Activated gamma-delta T cell treated with anti-CD3 and anti-CD28 coated beads, Interleukin-2, amount 50 U/mL, for 16 hours (primary cell): ENCODE measurements around the gene ANKRD11.
"Not testable (repeated sequence)": the region's sequence is repeated elsewhere in the genome, so short reads cannot be mapped to it uniquely, and the experiment has no call there.

Experiments
- DNase-seq: peaks from one replicate; pipeline ENCODE4 v3.0.0-alpha.2; 2020; ENCODE audit warnings: low read depth

ANKRD11 gene

DNA sequence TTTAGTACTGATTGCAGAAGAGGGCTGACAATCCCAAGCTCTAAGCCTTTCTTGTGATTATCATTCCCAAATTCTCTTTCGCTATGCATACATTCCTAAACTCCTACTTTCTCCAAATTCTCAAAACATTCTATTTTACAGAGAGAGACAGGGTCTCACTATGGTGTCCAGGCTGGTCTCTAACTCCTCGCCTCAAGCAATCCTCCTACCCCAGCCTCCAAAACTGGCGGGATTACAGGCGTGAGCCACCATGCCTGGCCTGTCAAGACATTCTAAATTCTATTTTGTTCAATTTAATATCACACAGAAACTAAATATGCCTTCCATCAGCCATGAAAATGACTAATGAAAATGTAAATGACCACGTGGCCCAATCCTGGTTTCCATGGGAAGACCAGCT lies 39.8 kb downstream of the ANKRD11 start:
- no peak for DNase-seq

DNA sequence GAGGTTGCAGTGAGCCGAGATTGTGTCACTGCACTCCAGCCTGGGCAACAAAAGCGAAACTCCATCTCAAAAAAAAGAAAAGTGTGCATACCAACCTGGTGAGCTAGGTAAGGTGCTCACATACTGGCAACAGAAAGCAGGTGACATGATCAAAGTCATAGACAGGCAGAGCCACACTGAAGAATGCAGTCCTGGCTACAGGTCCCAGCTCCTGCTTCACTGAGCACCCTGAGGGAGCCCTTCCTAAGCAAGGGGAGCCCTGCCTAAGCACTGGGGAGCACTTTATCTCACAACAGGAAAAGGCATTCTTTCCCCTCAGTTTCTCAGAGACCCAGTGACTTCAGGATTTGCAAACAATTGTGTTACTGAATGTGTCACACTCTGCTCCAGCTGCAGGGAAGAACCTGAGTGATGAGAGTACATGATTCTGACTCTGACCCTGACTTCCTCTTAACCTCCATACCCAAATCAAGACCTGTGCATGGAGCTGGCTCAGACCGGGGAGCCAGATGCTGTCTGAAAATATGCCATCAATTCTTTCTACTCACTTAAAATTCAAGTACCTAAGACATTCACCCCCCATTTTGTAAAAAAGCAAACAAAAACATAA lies 40.5 kb downstream of the ANKRD11 start:
- DNase-seq, result no peak

DNA sequence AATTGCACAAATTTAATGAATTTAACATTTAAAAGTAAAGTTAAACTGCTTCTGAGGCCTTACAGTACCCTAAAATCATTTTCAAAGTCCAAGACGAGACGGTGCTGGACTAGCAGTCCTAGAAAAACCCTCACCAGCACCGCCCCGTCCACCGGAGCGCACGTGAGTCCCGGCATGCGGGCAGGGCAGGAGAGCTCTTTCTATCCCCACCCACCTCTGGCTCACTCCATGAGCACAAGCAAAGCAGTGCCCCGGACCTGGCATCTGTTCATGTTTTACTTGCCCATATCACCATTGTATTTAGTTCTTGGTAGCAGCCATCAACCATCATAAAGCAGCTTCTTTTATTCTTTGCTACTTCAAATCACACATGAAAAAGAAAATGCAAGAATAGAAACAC lies 41.7 kb downstream of the ANKRD11 start:
- DNase-seq, result no peak

DNA sequence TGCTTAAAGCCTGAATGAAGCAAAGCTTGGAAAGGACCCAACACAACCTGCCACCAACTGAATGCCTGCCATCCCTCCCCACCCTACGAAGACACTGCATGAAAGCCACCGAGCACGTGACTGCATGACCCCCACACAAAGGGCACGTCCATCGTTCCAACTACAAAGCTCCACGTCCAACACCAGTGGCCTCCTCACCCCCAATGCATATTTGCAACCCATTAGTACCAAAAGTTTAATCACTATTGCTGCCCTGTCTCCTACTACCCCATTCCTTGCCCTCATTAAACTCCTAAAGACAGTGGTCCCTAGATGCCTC lies 43.4 kb downstream of the ANKRD11 start:
- no peak for DNase-seq

DNA sequence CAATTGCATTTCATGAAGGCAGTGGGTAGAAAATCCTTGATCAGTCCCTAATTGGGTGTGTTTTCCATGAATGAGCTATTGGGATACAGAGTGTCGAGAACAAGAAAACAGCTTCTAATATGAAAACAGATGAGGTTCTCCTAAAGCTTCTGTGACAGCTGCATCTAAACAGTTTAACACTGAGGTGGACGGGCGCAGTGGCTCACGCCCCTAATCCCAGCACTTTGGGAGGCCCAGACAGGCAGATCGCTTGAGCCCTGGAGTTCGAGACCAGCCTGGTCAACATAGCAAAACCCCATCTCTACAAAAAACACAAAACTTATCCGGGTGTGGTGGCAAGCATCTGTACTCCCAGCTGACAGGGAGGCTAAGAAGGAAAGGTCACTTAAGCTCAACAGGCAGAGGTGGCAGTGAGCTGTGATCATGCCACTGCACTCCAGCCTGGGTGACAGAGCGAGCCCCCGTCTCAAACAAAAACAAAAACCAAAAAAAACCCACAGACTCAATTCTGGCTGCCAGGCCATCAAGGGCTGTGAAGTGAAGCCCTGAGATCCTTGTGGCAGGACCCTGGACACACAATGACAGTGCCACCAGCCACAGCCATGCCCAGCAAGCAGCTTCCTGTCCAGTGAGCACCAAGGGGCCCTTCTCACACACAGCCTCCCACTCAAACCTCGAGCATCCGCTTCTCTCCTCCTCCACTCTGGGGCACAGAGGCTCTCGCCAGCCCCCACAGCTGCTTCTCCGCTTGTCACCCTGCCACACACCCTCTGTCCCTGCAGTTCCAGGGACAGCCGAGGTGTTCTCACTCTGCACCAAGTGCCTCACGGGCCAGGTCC lies 44.0 kb downstream of the ANKRD11 start:
- no peak for DNase-seq

DNA sequence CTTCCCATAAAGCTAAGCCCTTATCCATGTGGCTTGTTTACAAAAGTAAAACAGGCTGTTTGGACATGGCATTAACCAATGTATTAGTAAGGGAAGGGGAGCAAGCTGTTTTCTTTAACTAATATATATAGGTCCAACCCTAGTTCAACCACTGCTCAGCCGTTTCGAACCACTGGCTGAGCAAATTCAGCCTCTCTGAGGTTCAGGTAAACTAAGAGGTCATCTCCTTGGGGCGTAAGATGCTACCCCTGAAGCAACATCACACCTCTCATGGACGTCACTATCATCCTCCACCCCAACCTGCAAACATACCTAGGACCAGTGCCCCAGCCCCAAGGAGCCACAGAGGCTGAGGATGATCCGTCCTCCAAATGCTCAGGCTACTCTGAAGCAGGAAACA lies 45.2 kb downstream of the ANKRD11 start:
- no peak for DNase-seq

DNA sequence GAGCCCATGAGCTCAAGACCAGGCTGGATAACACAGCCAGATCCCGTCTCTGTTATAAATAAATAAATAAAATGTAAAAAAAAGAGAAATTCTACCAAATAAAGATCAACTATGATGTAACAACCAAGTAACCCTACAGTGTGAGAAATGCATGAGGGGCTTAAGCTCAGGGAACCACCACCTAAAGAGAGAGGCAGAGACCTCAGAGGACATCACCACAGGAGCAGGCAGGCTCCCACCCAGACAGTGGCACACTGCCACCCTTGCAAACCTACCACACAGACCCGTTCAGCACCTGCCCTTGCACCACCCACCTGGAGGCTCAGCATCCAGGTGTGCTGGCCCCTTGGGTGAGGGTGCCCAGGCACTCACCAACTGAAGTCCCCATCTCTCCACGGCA lies 45.6 kb downstream of the ANKRD11 start:
- no peak for DNase-seq

DNA sequence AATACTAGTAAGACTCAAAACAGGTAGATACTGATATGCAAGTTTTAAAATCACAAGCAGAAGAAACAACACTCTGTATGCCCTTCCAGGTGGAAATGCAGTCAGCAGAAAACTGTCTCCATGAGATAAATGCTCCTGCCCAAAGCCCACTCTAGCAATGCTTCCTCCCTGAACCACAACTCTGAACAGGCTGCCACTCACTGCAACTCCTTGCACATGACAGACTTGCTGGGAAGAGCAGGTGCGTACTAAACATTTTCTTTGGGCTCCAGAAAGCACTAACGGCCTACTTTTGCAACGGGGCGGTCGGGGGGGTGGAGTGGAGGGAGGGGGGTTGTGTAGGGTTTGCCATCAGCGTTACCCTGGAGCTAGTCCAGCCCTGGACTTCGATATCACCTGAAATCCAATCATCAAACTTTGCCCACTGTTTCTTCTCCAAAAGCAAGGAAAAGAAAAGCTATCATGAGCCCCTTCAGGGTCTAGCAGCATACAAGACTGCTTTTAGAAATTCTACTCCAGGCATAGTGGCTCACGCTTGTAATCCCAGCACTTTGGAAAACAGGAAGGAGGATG lies 46.1 kb downstream of the ANKRD11 start:
- no peak for DNase-seq

DNA sequence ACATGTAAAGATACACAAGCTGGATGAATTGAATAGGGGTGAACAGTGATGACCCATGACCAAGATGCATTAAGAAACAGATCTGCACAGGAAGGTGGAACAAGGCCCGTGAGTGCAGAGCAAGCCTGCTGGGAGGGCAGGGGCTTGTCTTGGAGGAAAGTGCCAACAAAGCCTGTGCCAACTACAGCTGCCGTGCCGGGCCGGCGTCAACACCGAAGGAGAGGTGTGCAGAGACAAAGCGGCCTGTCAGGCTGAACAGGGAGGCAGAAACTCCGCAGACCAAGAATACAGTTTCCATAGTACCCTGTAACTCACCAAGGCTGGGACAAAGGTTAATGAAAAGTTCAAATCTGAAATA lies 46.7 kb downstream of the ANKRD11 start:
- DNase-seq, result no peak

DNA sequence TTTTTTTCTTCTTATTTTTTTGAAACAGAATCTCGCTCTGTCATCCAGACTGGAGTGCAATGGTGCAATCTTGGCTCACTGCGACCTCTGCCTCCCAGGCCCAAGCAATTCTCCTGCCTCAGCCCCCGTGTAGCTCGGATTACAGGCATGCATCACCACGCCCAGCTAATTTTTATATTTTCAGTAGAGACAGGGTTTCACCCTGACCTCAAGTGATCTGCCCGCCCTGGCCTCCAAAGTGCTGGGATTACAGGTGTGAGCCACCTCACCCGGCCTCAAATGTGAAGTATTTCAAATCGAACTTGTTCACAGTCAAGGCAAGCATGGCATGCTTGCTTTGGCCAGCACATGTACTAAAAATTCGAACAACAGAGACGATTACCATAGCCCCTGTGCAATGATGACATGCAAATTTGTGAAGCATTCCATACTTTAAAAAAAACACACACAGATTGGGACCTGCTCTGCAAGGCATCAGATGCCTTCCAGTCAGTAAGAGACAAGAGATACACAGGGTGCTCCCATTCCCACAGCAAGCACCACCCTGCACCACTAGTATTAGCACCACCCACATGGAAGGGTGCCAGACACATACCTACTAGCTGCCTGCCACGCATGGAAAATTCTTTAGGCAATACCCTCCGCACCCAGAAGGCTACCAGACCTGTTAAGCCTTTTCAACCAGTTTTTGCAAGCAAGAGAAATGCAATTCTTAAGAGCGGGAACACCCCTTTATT lies 47.2 kb downstream of the ANKRD11 start:
- DNase-seq, result no peak

DNA sequence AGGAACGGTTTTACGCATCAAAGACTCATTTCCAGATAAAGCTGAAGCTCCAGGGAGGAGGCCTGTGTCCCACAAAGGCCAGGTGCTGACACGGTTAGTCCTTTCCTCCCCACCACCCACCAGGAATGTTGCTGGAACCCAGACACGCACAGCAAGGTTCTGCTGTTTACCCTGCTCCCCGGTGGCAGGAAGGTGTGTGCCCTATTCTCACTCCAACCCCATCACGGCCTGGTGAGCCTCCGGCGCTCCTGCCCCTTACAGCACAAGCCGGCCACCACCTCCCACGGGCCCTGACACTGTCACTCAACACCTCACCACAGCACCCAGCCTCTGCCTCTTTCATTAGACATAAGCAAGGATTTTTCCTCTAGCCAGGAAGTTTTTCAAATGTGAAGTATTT lies 47.8 kb downstream of the ANKRD11 start:
- no peak for DNase-seq

DNA sequence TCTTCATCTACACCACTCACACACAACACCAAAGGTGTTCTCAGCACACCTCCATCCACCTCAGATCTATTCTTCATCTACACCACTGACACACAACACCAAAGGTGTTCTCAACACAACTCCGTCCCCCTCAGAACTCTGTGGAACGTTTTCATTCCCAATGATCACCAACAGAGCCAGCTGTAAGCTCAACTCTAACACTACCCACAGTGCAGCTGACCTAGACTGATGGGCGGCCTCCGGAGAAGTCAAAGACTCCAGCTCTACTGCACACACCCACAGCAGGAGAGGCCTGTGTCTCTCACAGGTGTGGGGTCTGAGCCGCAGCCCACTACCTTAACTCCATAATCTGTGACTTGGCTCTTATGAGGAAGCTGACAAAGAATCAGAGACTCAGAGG lies 50.7 kb downstream of the ANKRD11 start:
- DNase-seq, result no peak

DNA sequence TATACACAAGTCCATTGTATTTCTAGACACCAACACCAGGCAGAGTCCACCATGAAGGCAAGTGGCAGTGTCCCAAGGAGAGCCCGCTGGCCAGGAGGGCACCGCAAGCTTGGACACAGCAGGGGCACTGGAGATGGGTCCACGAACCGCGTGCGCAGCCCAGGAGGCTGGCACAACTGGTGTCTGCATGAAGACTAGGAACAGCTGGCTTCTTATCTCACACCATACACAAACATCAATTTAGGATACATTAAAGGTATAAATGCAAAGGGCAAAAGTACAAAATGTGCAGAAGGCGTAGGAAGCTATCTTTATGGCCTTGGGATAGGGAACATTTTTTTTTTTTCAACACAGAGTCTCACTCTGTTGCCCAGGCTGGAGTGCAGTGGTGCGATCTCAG lies 52.4 kb downstream of the ANKRD11 start:
- no peak for DNase-seq

DNA sequence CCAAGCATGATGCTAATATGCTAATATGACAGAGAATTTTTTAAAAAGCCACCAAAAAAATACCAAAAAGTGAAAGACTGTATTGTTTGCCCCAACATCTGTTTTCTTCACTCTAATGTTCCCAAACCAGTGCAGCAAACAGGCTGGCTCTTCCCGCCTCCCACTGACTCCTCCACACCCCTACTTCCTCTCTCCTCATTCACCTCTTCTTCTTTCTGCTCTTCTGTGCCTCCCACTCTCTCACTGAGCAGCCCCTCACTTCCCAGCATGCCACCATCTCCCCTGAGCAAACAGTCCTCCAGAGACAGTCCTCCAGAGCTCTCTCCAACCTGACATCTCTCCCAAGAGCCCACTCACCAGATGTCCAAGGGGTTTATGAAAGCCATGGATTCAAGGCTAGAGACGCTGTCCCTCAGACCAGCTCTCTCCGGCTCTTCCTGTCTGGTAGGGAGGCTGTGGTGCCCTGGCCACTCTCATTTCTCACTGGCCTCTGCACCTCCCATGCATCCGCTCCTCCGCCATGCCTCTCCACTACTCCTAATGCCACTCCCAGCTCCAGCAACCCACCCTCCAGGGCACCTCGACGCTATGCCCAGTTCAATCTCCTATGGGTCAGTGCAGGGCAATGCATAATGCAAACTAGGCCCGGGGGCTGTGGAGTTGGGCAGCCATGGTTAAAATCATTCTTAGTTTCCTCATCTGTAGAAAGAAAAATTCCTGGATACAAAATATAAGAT lies 52.9 kb downstream of the ANKRD11 start:
- DNase-seq, result no peak

DNA sequence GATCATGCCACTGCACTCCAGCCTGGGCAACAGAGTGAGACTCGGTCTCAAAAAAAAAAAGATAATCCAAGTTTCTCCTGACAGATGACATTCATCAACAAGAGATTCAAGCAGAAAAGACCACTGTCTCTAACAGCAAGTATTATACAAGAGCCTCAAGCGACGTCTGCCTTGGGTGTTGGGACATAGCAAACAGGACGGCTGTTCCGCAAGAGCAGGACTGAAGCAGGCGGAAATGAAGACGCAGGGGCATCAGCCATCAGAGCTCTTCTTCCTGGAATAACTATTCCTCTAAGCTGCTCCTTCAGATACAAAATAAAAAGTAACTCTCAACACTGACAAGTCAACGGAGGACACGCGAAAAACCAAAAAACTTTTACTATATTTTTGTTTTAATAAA lies 54.0 kb downstream of the ANKRD11 start:
- DNase-seq, result no peak

DNA sequence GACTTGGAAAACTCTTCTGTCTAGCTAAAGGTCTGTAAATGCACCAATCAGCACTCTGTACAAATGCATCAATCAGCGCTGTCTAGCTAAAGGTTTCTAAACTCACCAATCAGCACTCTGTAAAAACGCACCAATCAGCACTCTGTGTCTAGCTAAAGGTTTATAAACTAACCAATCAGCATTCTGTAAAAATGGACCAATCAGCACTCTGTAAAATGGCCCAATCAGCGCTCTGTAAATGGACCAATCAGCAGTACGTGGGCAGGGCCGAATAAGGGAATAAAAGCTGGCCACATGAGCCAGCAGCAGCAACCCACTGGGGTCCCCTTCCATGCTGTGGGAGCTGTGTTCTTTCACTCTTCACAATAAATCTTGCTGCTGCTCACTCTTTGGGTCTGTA lies 55.3 kb downstream of the ANKRD11 start:
- DNase-seq, result not testable (repeated sequence)

DNA sequence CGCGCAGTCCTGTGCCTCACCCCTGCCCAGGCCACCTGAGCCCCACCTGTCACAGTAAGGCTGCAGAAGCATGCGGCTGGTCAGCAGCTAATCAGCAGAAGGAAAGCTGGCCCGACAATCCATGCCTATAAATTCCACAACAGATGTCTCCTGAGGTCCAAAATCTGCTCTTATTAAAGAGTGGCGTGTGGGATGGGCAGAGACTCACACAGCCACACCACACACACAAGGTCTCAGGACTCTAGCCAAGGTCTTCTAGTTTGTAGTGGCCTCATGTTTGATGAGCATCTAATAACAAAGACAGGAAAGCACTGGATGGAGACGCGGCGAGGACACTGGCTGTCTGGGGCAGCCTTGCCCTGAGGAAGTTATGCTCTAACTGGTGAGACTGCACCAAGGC lies 55.9 kb downstream of the ANKRD11 start:
- no peak for DNase-seq

DNA sequence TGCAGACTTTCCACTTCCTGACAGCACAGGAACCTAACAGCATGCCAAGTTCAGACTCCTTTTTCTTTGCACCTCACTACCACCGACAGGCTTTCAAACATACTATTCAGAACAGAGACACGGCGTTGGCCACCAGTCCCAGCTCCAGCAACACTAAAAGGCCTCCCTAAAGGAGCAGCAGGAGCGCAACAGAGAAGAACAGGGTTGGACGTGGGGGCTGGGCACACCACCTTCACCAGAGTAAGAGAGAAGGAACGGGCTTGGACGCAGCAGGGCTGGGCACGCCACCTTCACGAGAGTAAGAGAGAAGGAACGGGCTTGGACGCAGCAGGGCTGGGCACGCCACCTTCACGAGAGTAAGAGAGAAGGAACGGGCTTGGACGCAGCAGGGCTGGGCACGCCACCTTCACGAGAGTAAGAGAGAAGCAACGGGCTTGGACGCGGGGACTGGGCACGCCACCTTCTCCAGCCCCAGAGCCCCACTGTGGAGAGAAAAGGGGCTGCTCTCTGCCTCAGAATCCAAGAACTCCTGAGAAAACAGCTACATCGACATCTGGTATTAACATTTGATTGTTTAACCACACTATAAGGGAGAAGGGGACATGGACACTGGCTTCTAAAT lies 56.9 kb downstream of the ANKRD11 start:
- DNase-seq, result not testable (repeated sequence)

DNA sequence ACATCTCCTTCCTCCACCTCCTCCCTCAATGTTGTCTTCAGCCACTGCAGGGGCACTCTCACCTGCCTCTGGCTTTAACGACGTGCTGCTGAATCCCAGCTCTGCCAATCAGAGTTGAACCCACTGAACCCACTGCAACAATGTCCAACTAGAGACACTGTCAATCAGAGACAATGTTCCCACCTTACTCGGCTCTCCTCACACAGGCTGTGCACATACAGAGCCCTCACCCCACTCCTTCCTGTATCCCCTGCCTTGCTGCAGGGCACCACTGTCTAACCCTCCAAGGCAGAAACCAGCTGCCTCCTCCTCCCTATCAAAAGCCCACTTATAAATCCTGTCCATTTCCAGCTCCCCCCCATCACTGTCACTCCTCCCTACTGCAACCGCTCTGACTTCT lies 58.7 kb downstream of the ANKRD11 start:
- DNase-seq, result no peak

DNA sequence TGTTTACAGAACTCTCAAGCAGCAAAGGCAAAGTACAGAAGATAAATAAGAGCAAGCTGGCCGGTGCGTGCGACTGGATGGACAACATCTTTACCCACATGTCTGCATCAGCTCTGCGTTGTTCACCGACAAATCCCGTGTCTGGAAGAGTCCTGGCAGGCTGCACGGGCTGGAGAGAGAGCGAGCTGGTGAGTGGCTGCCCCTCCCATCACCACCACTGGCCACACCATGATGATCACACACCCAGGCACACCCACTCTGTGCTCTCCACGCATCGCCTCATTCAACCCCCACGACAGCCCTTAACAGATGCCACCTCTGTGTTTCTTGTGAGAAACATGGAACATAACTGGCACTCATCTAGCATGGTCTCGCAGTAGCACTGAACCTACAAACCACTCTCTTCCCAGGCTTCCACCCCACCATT lies 59.2 kb downstream of the ANKRD11 start:
- no peak for DNase-seq

DNA sequence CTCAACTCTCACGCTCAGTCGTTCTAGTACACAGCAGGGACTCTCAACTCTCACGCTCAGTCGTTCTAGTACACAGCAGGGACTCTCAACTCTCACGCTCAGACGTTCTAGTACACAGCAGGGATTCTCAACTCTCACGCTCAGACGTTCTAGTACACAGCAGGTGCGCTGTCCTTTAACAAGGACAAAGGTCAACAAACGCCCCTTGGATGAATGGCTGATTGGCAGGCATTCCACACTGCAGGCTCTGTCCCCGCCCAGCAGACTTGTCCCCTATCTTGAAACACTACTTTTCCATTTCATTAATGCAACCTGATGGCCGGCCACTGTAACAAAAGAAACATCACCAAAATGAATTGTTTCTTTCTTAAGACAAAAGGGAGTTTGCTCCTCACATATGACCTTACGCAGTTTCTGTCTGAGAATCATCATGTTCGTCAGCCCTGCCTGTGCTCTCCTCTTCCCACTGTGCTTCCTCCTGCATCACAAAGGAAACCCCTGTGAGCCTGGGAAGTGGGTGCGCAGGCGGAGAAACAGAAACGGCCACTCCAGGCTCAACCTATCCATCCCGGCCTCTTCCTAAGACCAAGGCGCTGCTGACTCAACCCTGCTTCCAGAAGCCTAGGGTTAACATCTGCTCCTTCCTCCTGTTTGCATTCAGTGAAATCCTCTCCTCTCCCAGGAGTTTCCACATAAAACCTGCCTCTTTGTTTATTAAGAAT lies 59.8 kb downstream of the ANKRD11 start:
- no peak for DNase-seq
